ENCODE results near the gene MISP.

GRCh38 chr19:810883-811489 lies 60.1 kb downstream of the MISP start:
- TF ChIP-seq, protein P1, sequence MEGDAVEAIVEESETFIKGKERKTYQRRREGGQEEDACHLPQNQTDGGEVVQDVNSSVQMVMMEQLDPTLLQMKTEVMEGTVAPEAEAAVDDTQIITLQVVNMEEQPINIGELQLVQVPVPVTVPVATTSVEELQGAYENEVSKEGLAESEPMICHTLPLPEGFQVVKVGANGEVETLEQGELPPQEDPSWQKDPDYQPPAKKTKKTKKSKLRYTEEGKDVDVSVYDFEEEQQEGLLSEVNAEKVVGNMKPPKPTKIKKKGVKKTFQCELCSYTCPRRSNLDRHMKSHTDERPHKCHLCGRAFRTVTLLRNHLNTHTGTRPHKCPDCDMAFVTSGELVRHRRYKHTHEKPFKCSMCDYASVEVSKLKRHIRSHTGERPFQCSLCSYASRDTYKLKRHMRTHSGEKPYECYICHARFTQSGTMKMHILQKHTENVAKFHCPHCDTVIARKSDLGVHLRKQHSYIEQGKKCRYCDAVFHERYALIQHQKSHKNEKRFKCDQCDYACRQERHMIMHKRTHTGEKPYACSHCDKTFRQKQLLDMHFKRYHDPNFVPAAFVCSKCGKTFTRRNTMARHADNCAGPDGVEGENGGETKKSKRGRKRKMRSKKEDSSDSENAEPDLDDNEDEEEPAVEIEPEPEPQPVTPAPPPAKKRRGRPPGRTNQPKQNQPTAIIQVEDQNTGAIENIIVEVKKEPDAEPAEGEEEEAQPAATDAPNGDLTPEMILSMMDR (IDR thresholded peaks at IDR 0.05; ENCODE audit: low read length): no peak
- TF ChIP-seq EZH2 (IDR thresholded peaks at IDR 0.05; ENCODE audit: borderline replicate concordance, low read length): no peak

Data from OCI-LY1 (cell line).